Measurements from ENCODE around the gene TCIRG1. TPM values are rescaled to one million over a fixed set of nuclear protein-coding genes. Genes with fewer than 3 reads are reported as not detected.

Gene TCIRG1
- total RNA-seq, 5 donors from 2014 or later (not counting 1 experiment from before 2014, with no cell fraction given) = 184 to 292 (median 246) TPM

DNA sequence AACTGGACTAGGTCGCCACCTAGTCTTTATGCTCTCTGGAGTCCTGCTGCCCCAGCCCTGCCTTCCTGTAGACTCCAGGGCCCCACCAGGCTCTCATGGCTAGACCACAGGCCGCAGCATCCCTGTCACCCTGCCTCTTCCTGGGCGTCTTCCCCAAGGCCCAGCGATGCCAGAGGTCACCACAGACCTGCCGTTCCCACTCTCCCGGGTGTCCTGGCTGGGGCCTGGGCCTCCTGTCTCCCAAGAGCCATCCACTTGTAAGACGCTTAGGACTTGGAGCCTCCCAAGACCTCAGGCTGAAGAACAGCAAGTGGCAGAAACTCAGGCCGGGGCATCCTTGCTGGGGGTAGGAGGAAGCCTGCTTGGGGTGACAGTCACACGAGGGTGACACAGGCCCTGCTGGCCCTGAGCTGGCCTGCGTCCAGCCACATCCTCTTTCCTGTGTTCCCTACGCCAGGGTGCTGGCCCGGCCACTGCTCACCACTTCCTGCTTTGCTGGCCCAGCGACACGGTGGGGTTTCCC is 2.0 kb upstream of the TCIRG1 start:
- Mint-ChIP-seq H3K9me3 (no peaks in the 10 kb centered on the region), H3K4me1 (peaks cover 23 to 41% (median 24%) of the 10 kb centered on the region in 3 donors), H3K27me3 (no peaks in the 10 kb centered on the region), H3K4me3 (peak overlapping the region in 1 of 3 donors; percentile 55), H3K27ac (peak overlapping the region; percentile 74 to 93), H3K36me3 (peaks cover 3% of the 10 kb centered on the region)
- CTCF ChIA-PET = interaction anchor here in 1 of 2 donors (0.6 kb wide), 1 partner anchor 234 kb away, joined by 3 read pairs; no protein-coding TSS in a partner anchor
- Histone ChIP-seq H3K27ac (ENCODE audit: low read length) (peak overlapping the region; percentile 74), H3K9me3 (no peaks in the 10 kb centered on the region), H3K36me3 (ENCODE audit: control insufficient read depth in 2 of 2, extremely low read depth in 1 of 2, insufficient read depth in 1 of 2, low read length in 1 of 2) (peaks cover 8 to 26% of the 10 kb centered on the region in 2 donors), H3K4me1 (ENCODE audit: control insufficient read depth in 1 of 2, extremely low read depth in 1 of 2, insufficient read depth in 2 of 2, low read length in 2 of 2) (peaks cover 4 to 77% of the 10 kb centered on the region in 2 experiments), H3K27me3 (replicated peaks in 1 of 2; ENCODE audit: control insufficient read depth in 2 of 2, extremely low read depth in 1 of 2, insufficient read depth in 2 of 2, low read length in 1 of 2) (no peaks in the 10 kb centered on the region), H3K4me3 (ENCODE audit: control insufficient read depth in 1 of 2, extremely low read depth in 1 of 2, low read length in 1 of 2) (no peak overlapping the region)
- POLR2A ChIA-PET = no interaction called here
- ATAC-seq (replicated peaks in 1 of 4) (no peak), DNase-seq (peak in 9 of 35 experiments; percentile 7 to 59 (median 30))
- 33% methylated on average over 10 of the region's 14 CpGs for WGBS (ENCODE audit: insufficient coverage)

DNA sequence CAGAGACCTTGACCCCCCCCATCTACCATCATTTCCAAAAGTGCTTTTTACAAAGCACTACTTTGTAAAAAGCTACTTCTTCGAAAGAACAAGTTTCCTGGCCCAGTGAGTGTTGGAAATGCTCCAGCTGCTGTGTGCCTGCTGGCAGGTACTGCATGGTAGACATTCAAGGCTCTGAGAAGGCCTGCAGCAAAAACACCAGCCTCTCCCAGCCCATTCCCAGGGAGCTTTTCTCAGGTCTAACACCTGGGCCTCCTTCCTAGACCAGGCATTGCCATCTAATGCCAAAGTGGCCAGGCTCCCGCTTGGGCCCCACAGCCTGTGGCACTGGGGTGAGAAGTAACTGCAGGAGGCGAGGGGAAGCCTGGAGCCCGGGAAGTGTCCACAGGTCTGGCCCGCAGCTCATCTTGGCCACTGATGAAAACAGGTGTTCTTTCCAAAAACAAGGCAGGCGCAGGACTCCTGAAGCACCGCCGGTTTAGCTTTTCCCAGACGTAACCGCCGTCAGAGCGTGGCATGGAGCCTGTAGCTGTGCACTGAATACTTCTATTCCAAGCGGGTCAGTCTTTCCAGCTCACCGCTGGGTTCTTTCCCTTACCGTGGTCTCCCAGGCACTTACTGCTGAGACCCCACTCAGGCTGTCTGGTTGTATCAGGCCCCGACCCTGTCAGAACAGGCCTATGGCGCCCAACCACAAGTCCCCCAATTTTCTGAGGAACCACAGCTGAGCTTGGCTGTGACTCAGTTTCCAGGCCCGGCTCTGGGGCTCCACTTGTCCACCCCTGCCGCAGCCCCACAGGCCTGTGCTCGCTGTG is 1.2 kb upstream of the TCIRG1 start:
- peaks cover under 1 to 29% of the 10 kb centered on the region in 2 donors for H3K36me3 ChIP-seq (ENCODE audit: control insufficient read depth in 2 of 2, extremely low read depth in 1 of 2, insufficient read depth in 1 of 2, low read length in 1 of 2)
- H3K4me3 ChIP-seq (ENCODE audit: control insufficient read depth in 1 of 2, extremely low read depth in 1 of 2, low read length in 1 of 2) = no peak overlapping the region
- 87% methylated on average over 20 of the region's 20 CpGs for WGBS (ENCODE audit: insufficient coverage)
- no peaks in the 10 kb centered on the region for H3K9me3 ChIP-seq
- no peak for DNase-seq
- Mint-ChIP-seq H3K9me3 (no peaks in the 10 kb centered on the region), H3K36me3 (peaks cover 3% of the 10 kb centered on the region), H3K4me3 (peak overlapping the region; percentile 36 to 60 (median 55)), H3K4me1 (peaks cover 21 to 42% (median 21%) of the 10 kb centered on the region in 3 donors), H3K27ac (peak overlapping the region; percentile 74 to 93), H3K27me3 (no peaks in the 10 kb centered on the region)
- no peak for ATAC-seq (replicated peaks in 1 of 4)
- ChIA-PET CTCF (interaction anchor here in 1 of 2 donors (0.6 kb wide), 1 partner anchor 234 kb away, joined by 3 read pairs; no protein-coding TSS in a partner anchor), POLR2A (no interaction called here)
- no peaks in the 10 kb centered on the region for H3K27me3 ChIP-seq (replicated peaks in 1 of 2; ENCODE audit: control insufficient read depth in 2 of 2, extremely low read depth in 1 of 2, insufficient read depth in 2 of 2, low read length in 1 of 2)
- H3K4me1 ChIP-seq (ENCODE audit: control insufficient read depth in 1 of 2, extremely low read depth in 1 of 2, insufficient read depth in 2 of 2, low read length in 2 of 2) = peaks cover 4 to 77% of the 10 kb centered on the region in 2 experiments
- peak overlapping the region; percentile 74 for H3K27ac ChIP-seq (ENCODE audit: low read length)

DNA sequence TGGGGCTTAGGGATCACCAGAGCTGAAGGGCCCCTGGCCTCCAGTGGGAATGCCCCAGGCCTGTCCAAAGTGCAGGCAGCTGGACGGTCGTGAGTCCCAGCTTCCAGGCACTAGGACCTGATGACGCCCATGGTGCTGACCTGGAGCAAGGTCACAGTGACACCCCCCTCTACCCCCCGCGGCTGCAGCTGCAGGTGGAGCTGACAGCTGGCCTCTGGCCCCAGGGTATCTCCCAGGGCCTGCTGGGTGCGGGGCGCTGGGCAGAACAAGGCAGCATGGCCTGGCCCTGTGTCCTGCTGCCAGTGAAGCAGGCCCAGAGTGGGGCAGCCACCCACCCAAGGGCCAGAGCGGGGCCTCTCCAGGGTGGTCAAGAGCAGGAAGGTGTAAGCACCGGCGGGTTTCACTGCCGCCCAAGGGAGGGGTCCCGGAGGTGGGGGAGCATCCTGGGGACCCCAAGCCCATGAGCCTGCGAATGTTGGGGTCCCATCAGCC is 553 bp upstream of the TCIRG1 start:
- Histone ChIP-seq H3K36me3 (ENCODE audit: control insufficient read depth in 2 of 2, extremely low read depth in 1 of 2, insufficient read depth in 1 of 2, low read length in 1 of 2) (peaks cover under 1 to 28% of the 10 kb centered on the region in 2 donors), H3K4me3 (ENCODE audit: control insufficient read depth in 1 of 2, extremely low read depth in 1 of 2, low read length in 1 of 2) (peak overlapping the region; percentile 80 to 93), H3K4me1 (ENCODE audit: control insufficient read depth in 1 of 2, extremely low read depth in 1 of 2, insufficient read depth in 2 of 2, low read length in 2 of 2) (peaks cover 4 to 75% of the 10 kb centered on the region in 2 experiments), H3K9me3 (no peaks in the 10 kb centered on the region), H3K27ac (ENCODE audit: low read length) (peak overlapping the region; percentile 81), H3K27me3 (replicated peaks in 1 of 2; ENCODE audit: control insufficient read depth in 2 of 2, extremely low read depth in 1 of 2, insufficient read depth in 2 of 2, low read length in 1 of 2) (no peaks in the 10 kb centered on the region)
- ATAC-seq (replicated peaks in 1 of 4) (no peak), DNase-seq (no peak)
- CTCF ChIA-PET = no interaction called here
- 85% methylated on average over 10 of the region's 13 CpGs for WGBS (ENCODE audit: insufficient coverage)
- no peaks in the 10 kb centered on the region for H3K9me3 Mint-ChIP-seq
- peaks cover 21 to 42% (median 21%) of the 10 kb centered on the region in 3 donors for H3K4me1 Mint-ChIP-seq
- H3K4me3 Mint-ChIP-seq = peak overlapping the region; percentile 31 to 93 (median 84)
- POLR2A ChIA-PET = no interaction called here
- no peaks in the 10 kb centered on the region for H3K27me3 Mint-ChIP-seq
- H3K36me3 Mint-ChIP-seq = peaks cover 3% of the 10 kb centered on the region
- H3K27ac Mint-ChIP-seq = peak overlapping the region; percentile 36 to 83

DNA sequence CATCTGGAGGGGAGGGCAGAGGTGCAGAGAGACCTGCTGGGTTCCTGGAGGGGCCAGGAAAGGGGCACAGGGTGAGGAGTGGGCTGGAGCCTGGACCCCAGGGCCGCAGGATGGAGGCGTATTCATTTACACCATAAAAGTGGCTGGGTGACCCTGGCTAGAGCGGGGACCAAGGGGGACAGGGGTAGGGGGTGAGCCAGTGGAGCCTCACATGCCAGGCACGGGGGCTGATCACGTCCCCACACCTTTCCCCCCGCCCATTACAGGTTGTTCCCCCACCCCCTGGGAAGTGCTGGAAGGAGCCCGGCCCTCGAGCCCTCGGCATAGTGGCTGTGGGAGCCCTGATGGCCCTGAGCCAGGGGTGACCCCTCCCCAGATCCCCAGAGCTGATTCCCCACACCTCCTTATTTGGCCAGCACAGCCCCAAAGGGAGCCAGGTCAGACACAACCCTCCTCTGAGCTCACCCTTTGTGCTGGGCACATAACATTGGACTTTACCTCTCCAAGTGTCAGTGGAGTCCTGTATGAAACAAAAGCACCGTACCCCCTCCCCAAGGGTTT is 781 bp downstream of the TCIRG1 start:
- no peaks in the 10 kb centered on the region for H3K9me3 Mint-ChIP-seq
- H3K27ac ChIP-seq (ENCODE audit: low read length) = peak overlapping the region; percentile 81
- peaks cover 21 to 40% (median 21%) of the 10 kb centered on the region in 3 donors for H3K4me1 Mint-ChIP-seq
- H3K27me3 Mint-ChIP-seq = no peaks in the 10 kb centered on the region
- H3K36me3 ChIP-seq (ENCODE audit: control insufficient read depth in 2 of 2, extremely low read depth in 1 of 2, insufficient read depth in 1 of 2, low read length in 1 of 2) = peaks cover 4 to 29% of the 10 kb centered on the region in 2 donors
- peak in 1 of 35 experiments; percentile 26 for DNase-seq
- peak in 3 of 4 experiments; percentile 2 to 11 (median 4) for ATAC-seq (replicated peaks in 1 of 4)
- H3K27ac Mint-ChIP-seq = peak overlapping the region; percentile 91 to 94
- POLR2A ChIA-PET = no interaction called here
- CTCF ChIA-PET = interaction anchor here in 1 of 2 donors (0.7 kb wide), 1 partner anchor 812 kb away, joined by 3 read pairs; no protein-coding TSS in a partner anchor
- H3K4me3 Mint-ChIP-seq = peak overlapping the region; percentile 84 to 93 (median 89)
- peaks cover 4 to 73% of the 10 kb centered on the region in 2 experiments for H3K4me1 ChIP-seq (ENCODE audit: control insufficient read depth in 1 of 2, extremely low read depth in 1 of 2, insufficient read depth in 2 of 2, low read length in 2 of 2)
- H3K4me3 ChIP-seq (ENCODE audit: control insufficient read depth in 1 of 2, extremely low read depth in 1 of 2, low read length in 1 of 2) = peak overlapping the region; percentile 80 to 93
- no peaks in the 10 kb centered on the region for H3K9me3 ChIP-seq
- H3K27me3 ChIP-seq (replicated peaks in 1 of 2; ENCODE audit: control insufficient read depth in 2 of 2, extremely low read depth in 1 of 2, insufficient read depth in 2 of 2, low read length in 1 of 2) = no peaks in the 10 kb centered on the region
- 7% methylated on average over 3 of the region's 10 CpGs for WGBS (ENCODE audit: insufficient coverage)
- H3K36me3 Mint-ChIP-seq = no peaks in the 10 kb centered on the region

DNA sequence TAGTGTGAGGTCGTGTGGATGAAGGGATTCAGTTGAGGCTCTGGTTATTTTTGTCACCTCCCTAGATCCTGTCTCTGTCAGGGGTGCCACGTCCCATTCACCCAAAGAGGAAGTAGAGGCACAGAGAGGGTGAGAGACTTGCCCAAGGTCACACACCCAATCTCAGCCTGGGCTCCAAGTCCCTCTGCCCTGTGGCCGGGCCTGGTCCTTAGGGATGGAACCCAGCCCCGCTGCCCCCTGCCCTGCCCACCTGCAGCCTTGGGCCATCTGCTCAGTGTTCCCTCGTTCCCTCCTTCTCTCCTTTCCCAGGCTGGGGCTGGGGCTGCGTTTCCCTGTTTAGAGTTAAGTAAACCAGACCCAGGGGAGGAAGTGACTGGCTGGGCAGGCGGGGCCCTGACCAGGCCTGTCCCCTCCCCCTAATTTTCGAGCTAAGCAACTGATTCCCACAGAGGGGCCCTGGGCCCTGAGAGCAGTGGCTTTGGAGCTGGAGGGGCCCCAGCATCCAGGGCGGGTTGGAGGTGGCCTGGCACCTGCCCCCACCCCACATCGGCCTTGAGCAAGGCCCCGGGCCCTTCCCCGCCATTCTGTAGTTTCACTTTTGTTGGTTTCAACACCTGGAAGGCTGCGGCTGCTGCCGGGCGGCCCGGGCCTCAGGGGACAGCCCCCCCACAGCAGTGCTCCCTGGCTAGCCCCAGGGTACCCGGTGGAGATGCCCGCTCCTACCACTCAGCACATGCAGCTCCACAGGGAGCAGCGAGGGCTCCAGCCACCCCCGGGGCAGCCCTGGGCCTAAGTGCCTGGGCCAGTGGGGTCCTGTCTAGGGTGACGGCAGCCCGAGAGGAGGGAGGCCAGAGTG is 1.5 kb downstream of the TCIRG1 start:
- Mint-ChIP-seq H3K9me3 (no peaks in the 10 kb centered on the region), H3K4me1 (peaks cover 21 to 38% (median 21%) of the 10 kb centered on the region in 3 donors), H3K4me3 (peak overlapping the region; percentile 84 to 93 (median 89)), H3K27me3 (no peaks in the 10 kb centered on the region), H3K36me3 (no peaks in the 10 kb centered on the region), H3K27ac (peak overlapping the region; percentile 91 to 94)
- Histone ChIP-seq H3K4me1 (ENCODE audit: control insufficient read depth in 1 of 2, extremely low read depth in 1 of 2, insufficient read depth in 2 of 2, low read length in 2 of 2) (peaks cover 4 to 73% of the 10 kb centered on the region in 2 experiments), H3K36me3 (ENCODE audit: control insufficient read depth in 2 of 2, extremely low read depth in 1 of 2, insufficient read depth in 1 of 2, low read length in 1 of 2) (peaks cover 4 to 34% of the 10 kb centered on the region in 2 donors), H3K27me3 (replicated peaks in 1 of 2; ENCODE audit: control insufficient read depth in 2 of 2, extremely low read depth in 1 of 2, insufficient read depth in 2 of 2, low read length in 1 of 2) (no peaks in the 10 kb centered on the region), H3K4me3 (ENCODE audit: control insufficient read depth in 1 of 2, extremely low read depth in 1 of 2, low read length in 1 of 2) (peak overlapping the region; percentile 60 to 93), H3K27ac (ENCODE audit: low read length) (peak overlapping the region; percentile 79), H3K9me3 (no peaks in the 10 kb centered on the region)
- CTCF ChIA-PET = interaction anchor here in 1 of 2 donors (0.7 kb wide), 1 partner anchor 813 kb away, joined by 3 read pairs; no protein-coding TSS in a partner anchor
- 0% methylated on average over 13 of the region's 22 CpGs for WGBS (ENCODE audit: insufficient coverage)
- ATAC-seq (replicated peaks in 1 of 4) (peak; percentile 46 to 65 (median 48)), DNase-seq (peak in 32 of 35 experiments; percentile 18 to 65 (median 42))
- POLR2A ChIA-PET = no interaction called here

All from T-cell (primary cell).